PC-3 (cell line): Measurements from ENCODE around the gene COL6A1. TPM values are rescaled to one million over a fixed set of nuclear protein-coding genes. Genes with fewer than 3 reads are reported as not detected.
"Not testable (repeated sequence)": the region's sequence is repeated elsewhere in the genome, so short reads cannot be mapped to it uniquely, and the experiment has no call there.

Source experiments
- ATAC-seq: fragments of 200-7000 bp; cut with Tn5 transposase; 2 replicates; pipeline ENCODE4 v1.9.1; 2020; ENCODE audit warnings: mild to moderate bottlenecking, moderate library complexity
- BruUV-seq: library from RNA; stranded (reverse); fragments of 400-500 nt; replicated peaks from 2 replicates; lab custom pipeline; 2021; lab: Mats Ljungman, UMichigan
- CTCF ChIA-PET: fragments of 300-600 bp; sonication (Branson Sonifier 250); formaldehyde crosslinking; loops from one replicate; lab custom pipeline; 2022; ENCODE audit warnings: antibody characterized with exemption; lab: Charles Lee
- POLR2A ChIA-PET: fragments of 300-600 bp; sonication (Branson Sonifier 250); formaldehyde crosslinking; loops from one replicate; lab custom pipeline; 2022; ENCODE audit warnings: antibody characterized with exemption; ENCODE audit not compliant: unreplicated experiment; lab: Charles Lee
- DNase-seq: peaks from one replicate; pipeline ENCODE4 v3.0.0-alpha.2; 2015
- H2AFZ ChIP-seq: fragments of 300-600 bp; sonication (generic); 2 replicates; pipeline ENCODE4 v1.6.0; 2016; ENCODE audit warnings: antibody characterized with exemption, low read length
- H3F3A ChIP-seq: fragments of 300-600 bp; sonication (generic); one replicate; pipeline ENCODE4 v1.6.0; 2017; ENCODE audit warnings: antibody characterized with exemption, low read length, control low read depth, mild to moderate bottlenecking; ENCODE audit not compliant: unreplicated experiment
- H3K27ac ChIP-seq: fragments of 300-600 bp; sonication (generic); 2 replicates; pipeline ENCODE4 v1.5.1; 2016; ENCODE audit warnings: mild to moderate bottlenecking, low read length
- H3K27me3 ChIP-seq: fragments of 300-600 bp; sonication (generic); 2 replicates; pipeline ENCODE4 v1.6.1; 2016; ENCODE audit warnings: low read length, mixed read lengths
- H3K36me3 ChIP-seq: fragments of 300-600 bp; sonication (generic); 2 replicates; pipeline ENCODE4 v1.6.1; 2016; ENCODE audit warnings: low read depth, mixed run types, low read length, mixed read lengths
- H3K4me1 ChIP-seq: fragments of 300-600 bp; sonication (generic); 2 replicates; pipeline ENCODE4 v1.5.1; 2016; ENCODE audit warnings: low read length; ENCODE audit not compliant: insufficient read depth
- H3K4me2 ChIP-seq: fragments of 300-600 bp; sonication (generic); 2 replicates; pipeline ENCODE4 v1.6.0; 2016; ENCODE audit warnings: low read length
- H3K4me3 ChIP-seq: fragments of 300-600 bp; sonication (generic); 2 replicates; pipeline ENCODE4 v1.5.1; 2016; ENCODE audit warnings: mild to moderate bottlenecking, low read length, mixed read lengths
- H3K79me2 ChIP-seq: fragments of 300-600 bp; sonication (generic); 2 replicates; pipeline ENCODE4 v1.6.1; 2017; ENCODE audit warnings: low read length, mixed read lengths
- H3K9ac ChIP-seq: fragments of 300-600 bp; sonication (generic); 2 replicates; pipeline ENCODE4 v1.6.0; 2016; ENCODE audit warnings: mild to moderate bottlenecking, low read length
- H3K9me2 ChIP-seq: fragments of 300-600 bp; sonication (generic); replicated peaks from 2 replicates; pipeline ENCODE4 v1.6.1; 2016; ENCODE audit warnings: mixed run types, low read length, mixed read lengths
- H3K9me3 ChIP-seq: fragments of 300-600 bp; sonication (generic); 2 replicates; pipeline ENCODE4 v1.6.1; 2016; ENCODE audit warnings: low read length, mixed read lengths
- H4K20me1 ChIP-seq: fragments of 300-600 bp; sonication (generic); 2 replicates; pipeline ENCODE4 v1.6.1; 2016; ENCODE audit warnings: low read length, mixed read lengths
- CTCF ChIP-seq: fragments of 300-600 bp; sonication (generic); conservative IDR thresholded peaks from 2 replicates; pipeline ENCODE4 v1.5.1; 2017; ENCODE audit warnings: antibody characterized with exemption, low read depth, mild to moderate bottlenecking, low read length
- EZH2 ChIP-seq: fragments of 300-600 bp; sonication (generic); IDR thresholded peaks from one replicate; pipeline ENCODE4 v1.6.1; 2017; ENCODE audit warnings: antibody characterized with exemption, mild to moderate bottlenecking, low read length; ENCODE audit not compliant: unreplicated experiment
- EZH2phosphoT487 ChIP-seq: fragments of 300-600 bp; sonication (generic); IDR thresholded peaks from 2 replicates; pipeline ENCODE4 v1.6.1; 2018; ENCODE audit warnings: mild to moderate bottlenecking, antibody characterized with exemption, low read length, borderline replicate concordance
- intact Hi-C: fragments of 100-400 bp; cut with micrococcal nuclease; formaldehyde crosslinking; loops from 2 replicates; pipeline ENCODE4 v1.9.0; 2023
- total RNA-seq: library from RNA; depleted of rRNA; stranded (reverse); fragments of >200 nt; gene quantifications from 2 replicates; pipeline ENCODE4 v1.2.3, GENCODE V29; 2014

COL6A1 gene
- total RNA-seq, 1 experiment from 2014 or later, result 487 TPM

GRCh38 chr21:45951676-45952075, 29.9 kb upstream of the COL6A1 start:
- Histone ChIP-seq H3K9me3 (no peaks in the 10 kb centered on the region), H3K36me3 (no peaks in the 10 kb centered on the region), H3K4me3 (no peak overlapping the region), H4K20me1 (no peaks in the 10 kb centered on the region), H3K9ac (no peak overlapping the region), H3K4me2 (no peak overlapping the region), H3K4me1 (peaks cover 14% of the 10 kb centered on the region), H3F3A (no peaks in the 10 kb centered on the region), H2AFZ (no peak overlapping the region), H3K27me3 (peaks cover 16% of the 10 kb centered on the region), H3K9me2 (no peaks in the 10 kb centered on the region), H3K79me2 (no peaks in the 10 kb centered on the region), H3K27ac (no peak overlapping the region)
- no peak for DNase-seq
- BruUV-seq, result no TSS peak
- CTCF ChIA-PET, result no interaction called here
- intact Hi-C loops, result no loop called here
- no peak for ATAC-seq
- POLR2A ChIA-PET, result no interaction called here
- TF ChIP-seq EZH2, result no peak
- TF ChIP-seq CTCF, result no peak
- no peak for TF ChIP-seq EZH2phosphoT487

- H3K9me3 ChIP-seq, H3K79me2 ChIP-seq, H3K9ac ChIP-seq, H4K20me1 ChIP-seq, POLR2A ChIA-PET, H3K4me2 ChIP-seq, BruUV-seq, CTCF ChIA-PET, intact Hi-C loops, ATAC-seq, H3K4me3 ChIP-seq, H3K36me3 ChIP-seq, H3F3A ChIP-seq, DNase-seq, H2AFZ ChIP-seq, H3K27ac ChIP-seq, H3K9me2 ChIP-seq: not testable (repeated sequence)
- H3K27me3 ChIP-seq, result peaks cover 23% of the 10 kb centered on the region
- peaks cover 14% of the 10 kb centered on the region for H3K4me1 ChIP-seq
Observed at GRCh38 chr21:45952527-45952926, 29.0 kb upstream of the COL6A1 start.

GRCh38 chr21:45952974-45953373, 28.6 kb upstream of the COL6A1 start:
- Histone ChIP-seq H3K4me3 (no peak overlapping the region), H3K4me1 (peaks cover 14% of the 10 kb centered on the region), H3K27me3 (peaks cover 27% of the 10 kb centered on the region), H3K9me2 (no peaks in the 10 kb centered on the region), H3K9ac (no peak overlapping the region), H3K36me3 (no peaks in the 10 kb centered on the region), H3K4me2 (no peak overlapping the region), H3K27ac (no peak overlapping the region), H2AFZ (no peak overlapping the region), H3F3A (no peaks in the 10 kb centered on the region), H3K9me3 (no peaks in the 10 kb centered on the region), H4K20me1 (no peaks in the 10 kb centered on the region), H3K79me2 (no peaks in the 10 kb centered on the region)
- TF ChIP-seq EZH2 (no peak), EZH2phosphoT487 (no peak), CTCF (no peak)
- no peak for ATAC-seq
- DNase-seq, result no peak
- BruUV-seq, result no TSS peak
- intact Hi-C loops, result no loop called here
- POLR2A ChIA-PET, result no interaction called here
- CTCF ChIA-PET, result no interaction called here
